ENCODE data around the gene PLK5.

The PLK5 gene

DNA sequence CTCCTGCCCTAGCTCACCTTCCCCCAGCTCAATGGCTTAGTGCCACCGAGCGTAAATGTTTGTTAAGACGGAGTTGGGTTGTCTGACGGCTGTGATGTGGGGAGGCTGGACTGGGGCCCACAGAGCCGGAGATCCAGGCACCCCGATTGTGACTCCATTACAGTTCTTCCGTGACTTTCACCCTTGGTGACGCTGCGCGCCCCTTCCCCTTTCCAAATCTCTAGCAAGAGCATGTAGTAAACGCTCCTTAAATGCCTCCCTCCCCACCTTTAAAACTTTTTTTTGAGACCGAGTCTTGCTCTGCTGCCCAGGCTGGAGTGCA, 32.1 kb upstream of the PLK5 start:
- Histone ChIP-seq H3K4me3 (replicated peaks; ENCODE audit: insufficient read depth, low read length) (no peak overlapping the region), H3K27me3 (ENCODE audit: insufficient read depth, poor library complexity, severe bottlenecking) (peaks cover 8% of the 10 kb centered on the region), H3K27ac (replicated peaks) (no peak overlapping the region)
- no peak for DNase-seq (ENCODE audit: low read depth in 1 of 2, low spot score in 1 of 2)
- TF ChIP-seq SPI1 (IDR thresholded peaks at IDR 0.05; ENCODE audit: borderline replicate concordance, low read depth) = no peak
- TF ChIP-seq, protein P1, sequence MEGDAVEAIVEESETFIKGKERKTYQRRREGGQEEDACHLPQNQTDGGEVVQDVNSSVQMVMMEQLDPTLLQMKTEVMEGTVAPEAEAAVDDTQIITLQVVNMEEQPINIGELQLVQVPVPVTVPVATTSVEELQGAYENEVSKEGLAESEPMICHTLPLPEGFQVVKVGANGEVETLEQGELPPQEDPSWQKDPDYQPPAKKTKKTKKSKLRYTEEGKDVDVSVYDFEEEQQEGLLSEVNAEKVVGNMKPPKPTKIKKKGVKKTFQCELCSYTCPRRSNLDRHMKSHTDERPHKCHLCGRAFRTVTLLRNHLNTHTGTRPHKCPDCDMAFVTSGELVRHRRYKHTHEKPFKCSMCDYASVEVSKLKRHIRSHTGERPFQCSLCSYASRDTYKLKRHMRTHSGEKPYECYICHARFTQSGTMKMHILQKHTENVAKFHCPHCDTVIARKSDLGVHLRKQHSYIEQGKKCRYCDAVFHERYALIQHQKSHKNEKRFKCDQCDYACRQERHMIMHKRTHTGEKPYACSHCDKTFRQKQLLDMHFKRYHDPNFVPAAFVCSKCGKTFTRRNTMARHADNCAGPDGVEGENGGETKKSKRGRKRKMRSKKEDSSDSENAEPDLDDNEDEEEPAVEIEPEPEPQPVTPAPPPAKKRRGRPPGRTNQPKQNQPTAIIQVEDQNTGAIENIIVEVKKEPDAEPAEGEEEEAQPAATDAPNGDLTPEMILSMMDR (IDR thresholded peaks at IDR 0.05; ENCODE audit: insufficient read depth, low read length) = no peak
- TF ChIP-seq GABPA (IDR thresholded peaks at IDR 0.05; ENCODE audit: low read depth) = no peak
- TF ChIP-seq POLR2AphosphoS5 (IDR thresholded peaks at IDR 0.05; ENCODE audit: low read depth) = no peak
- TF ChIP-seq, protein P2, sequence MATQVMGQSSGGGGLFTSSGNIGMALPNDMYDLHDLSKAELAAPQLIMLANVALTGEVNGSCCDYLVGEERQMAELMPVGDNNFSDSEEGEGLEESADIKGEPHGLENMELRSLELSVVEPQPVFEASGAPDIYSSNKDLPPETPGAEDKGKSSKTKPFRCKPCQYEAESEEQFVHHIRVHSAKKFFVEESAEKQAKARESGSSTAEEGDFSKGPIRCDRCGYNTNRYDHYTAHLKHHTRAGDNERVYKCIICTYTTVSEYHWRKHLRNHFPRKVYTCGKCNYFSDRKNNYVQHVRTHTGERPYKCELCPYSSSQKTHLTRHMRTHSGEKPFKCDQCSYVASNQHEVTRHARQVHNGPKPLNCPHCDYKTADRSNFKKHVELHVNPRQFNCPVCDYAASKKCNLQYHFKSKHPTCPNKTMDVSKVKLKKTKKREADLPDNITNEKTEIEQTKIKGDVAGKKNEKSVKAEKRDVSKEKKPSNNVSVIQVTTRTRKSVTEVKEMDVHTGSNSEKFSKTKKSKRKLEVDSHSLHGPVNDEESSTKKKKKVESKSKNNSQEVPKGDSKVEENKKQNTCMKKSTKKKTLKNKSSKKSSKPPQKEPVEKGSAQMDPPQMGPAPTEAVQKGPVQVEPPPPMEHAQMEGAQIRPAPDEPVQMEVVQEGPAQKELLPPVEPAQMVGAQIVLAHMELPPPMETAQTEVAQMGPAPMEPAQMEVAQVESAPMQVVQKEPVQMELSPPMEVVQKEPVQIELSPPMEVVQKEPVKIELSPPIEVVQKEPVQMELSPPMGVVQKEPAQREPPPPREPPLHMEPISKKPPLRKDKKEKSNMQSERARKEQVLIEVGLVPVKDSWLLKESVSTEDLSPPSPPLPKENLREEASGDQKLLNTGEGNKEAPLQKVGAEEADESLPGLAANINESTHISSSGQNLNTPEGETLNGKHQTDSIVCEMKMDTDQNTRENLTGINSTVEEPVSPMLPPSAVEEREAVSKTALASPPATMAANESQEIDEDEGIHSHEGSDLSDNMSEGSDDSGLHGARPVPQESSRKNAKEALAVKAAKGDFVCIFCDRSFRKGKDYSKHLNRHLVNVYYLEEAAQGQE (IDR thresholded peaks at IDR 0.05; ENCODE audit: insufficient replicate concordance, low read depth) = no peak

DNA sequence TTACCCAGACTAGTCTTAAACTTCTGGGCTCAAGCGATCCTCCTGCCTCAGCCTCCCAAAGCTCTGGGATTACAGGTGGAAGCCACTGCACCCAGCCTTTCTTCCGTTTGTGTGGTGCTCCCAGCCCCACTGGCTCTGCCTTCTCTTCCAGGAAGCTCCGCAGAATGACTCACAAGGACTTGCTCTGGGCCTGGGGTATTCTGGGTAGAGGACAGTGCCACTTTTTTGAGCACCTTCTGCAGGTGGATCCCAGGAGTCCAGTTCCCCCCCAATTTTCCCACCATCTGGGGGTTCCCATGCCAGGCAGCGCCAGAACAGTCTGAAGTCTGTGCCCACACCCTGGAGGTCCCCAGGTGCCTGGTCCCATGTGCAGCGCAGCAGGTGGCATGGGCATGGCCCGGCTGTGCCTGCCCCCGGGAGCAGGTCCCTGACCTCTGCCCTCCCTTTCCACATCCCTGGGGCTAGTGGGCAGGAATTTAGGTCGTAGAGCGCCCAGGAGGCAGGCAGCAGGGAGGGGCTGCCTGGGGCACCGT, 31.3 kb upstream of the PLK5 start:
- H3K4me3 ChIP-seq (replicated peaks; ENCODE audit: insufficient read depth, low read length) = no peak overlapping the region
- peaks cover 8% of the 10 kb centered on the region for H3K27me3 ChIP-seq (ENCODE audit: insufficient read depth, poor library complexity, severe bottlenecking)
- DNase-seq (ENCODE audit: low read depth in 1 of 2, low spot score in 1 of 2) = no peak
- TF ChIP-seq POLR2AphosphoS5 (IDR thresholded peaks at IDR 0.05; ENCODE audit: low read depth) (no peak), SPI1 (IDR thresholded peaks at IDR 0.05; ENCODE audit: borderline replicate concordance, low read depth) (no peak), GABPA (IDR thresholded peaks at IDR 0.05; ENCODE audit: low read depth) (no peak)
- TF ChIP-seq, protein P1 (IDR thresholded peaks at IDR 0.05; ENCODE audit: insufficient read depth, low read length) = no peak
- TF ChIP-seq, protein P2 (IDR thresholded peaks at IDR 0.05; ENCODE audit: insufficient replicate concordance, low read depth) = no peak
- H3K27ac ChIP-seq (replicated peaks) = no peak overlapping the region

DNA sequence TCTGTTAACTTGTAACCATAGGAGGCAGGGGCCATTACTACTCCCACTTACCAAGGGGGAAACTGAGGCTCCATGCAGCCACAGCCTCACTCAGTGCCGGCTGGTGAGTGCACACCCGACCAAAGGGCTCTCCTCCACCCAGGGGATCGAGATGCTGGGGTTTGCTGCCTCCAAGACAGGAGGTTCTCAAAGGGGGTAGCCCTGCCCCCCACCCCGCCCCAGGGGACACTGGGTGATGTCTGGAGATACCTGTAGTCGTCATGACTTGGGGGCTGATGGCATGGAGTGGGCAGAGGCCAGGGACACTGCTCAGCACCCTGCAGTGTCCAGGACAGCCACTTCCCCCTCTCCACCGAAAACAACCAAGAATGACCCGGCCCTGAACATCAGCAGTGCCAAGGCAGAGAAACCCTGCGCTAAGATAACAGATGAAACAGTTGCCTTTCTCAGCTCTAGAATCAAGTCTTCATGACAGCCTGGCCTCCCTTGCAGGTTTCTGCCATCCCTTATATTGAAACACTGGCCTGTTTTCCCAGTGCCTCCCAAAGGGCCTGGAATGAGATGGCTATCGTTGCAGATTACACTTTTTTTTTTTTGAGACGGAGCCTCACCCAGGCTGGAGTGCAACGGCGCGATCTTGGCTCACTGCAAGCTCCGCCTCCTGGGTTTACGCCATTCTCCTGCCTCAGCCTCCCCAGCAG, 29.6 kb upstream of the PLK5 start:
- Histone ChIP-seq H3K27me3 (ENCODE audit: insufficient read depth, poor library complexity, severe bottlenecking) (peaks cover 8% of the 10 kb centered on the region), H3K4me3 (replicated peaks; ENCODE audit: insufficient read depth, low read length) (no peak overlapping the region), H3K27ac (replicated peaks) (no peak overlapping the region)
- DNase-seq (ENCODE audit: low read depth in 1 of 2, low spot score in 1 of 2) = no peak
- TF ChIP-seq SPI1 (IDR thresholded peaks at IDR 0.05; ENCODE audit: borderline replicate concordance, low read depth) (no peak), POLR2AphosphoS5 (IDR thresholded peaks at IDR 0.05; ENCODE audit: low read depth) (no peak), GABPA (IDR thresholded peaks at IDR 0.05; ENCODE audit: low read depth) (no peak)
- TF ChIP-seq, protein P2 (IDR thresholded peaks at IDR 0.05; ENCODE audit: insufficient replicate concordance, low read depth) = no peak
- TF ChIP-seq, protein P1 (IDR thresholded peaks at IDR 0.05; ENCODE audit: insufficient read depth, low read length) = no peak

All from HL-60 (cell line).